NT2/D1 (cell line): Measurements from ENCODE around the gene SCTR.

ENCODE experiments used
- DNase-seq: peaks from one replicate; pipeline ENCODE4 v3.0.0-alpha.2; 2011; ENCODE audit warnings: low read depth, low spot score
- H3K27me3 ChIP-seq: 2 replicates; pipeline ENCODE4 v1.6.0; 2011; ENCODE audit warnings: mild to moderate bottlenecking; ENCODE audit not compliant: insufficient read length, insufficient read depth
- H3K36me3 ChIP-seq: 2 replicates; pipeline ENCODE4 v1.6.1; 2011; ENCODE audit warnings: mild to moderate bottlenecking, low read length, mixed read lengths; ENCODE audit not compliant: insufficient read depth, insufficient read length
- H3K4me1 ChIP-seq: 2 replicates; pipeline ENCODE4 v1.5.1; 2011; ENCODE audit not compliant: insufficient read depth, insufficient read length
- H3K4me3 ChIP-seq: 2 replicates; pipeline ENCODE4 v1.5.1; 2011; ENCODE audit warnings: low read depth; ENCODE audit not compliant: insufficient read length
- H3K9ac ChIP-seq: 2 replicates; pipeline ENCODE4 v1.6.0; 2011; ENCODE audit warnings: low read depth; ENCODE audit not compliant: insufficient read length
- H3K9me3 ChIP-seq: 2 replicates; pipeline ENCODE4 v1.5.1; 2011; ENCODE audit warnings: mild to moderate bottlenecking, low read length; ENCODE audit not compliant: insufficient read depth
- SUZ12 ChIP-seq: IDR thresholded peaks from 2 replicates; pipeline ENCODE4 v1.6.1; 2011; ENCODE audit not compliant: insufficient read length, insufficient read depth; ENCODE audit errors: extremely low read depth
- YY1 ChIP-seq: IDR thresholded peaks from 2 replicates; pipeline ENCODE4 v1.6.1; 2011; ENCODE audit not compliant: insufficient read length, insufficient read depth
- ZNF274 ChIP-seq: IDR thresholded peaks from 2 replicates; pipeline ENCODE4 v1.6.1; 2011; ENCODE audit warnings: mild to moderate bottlenecking, low read depth, low read length

The SCTR gene

GRCh38 chr2:119451336-119452050 lies 72.8 kb downstream of the SCTR start:
- DNase-seq = no peak

GRCh38 chr2:119449521-119449920 lies 74.8 kb downstream of the SCTR start:
- no peaks in the 10 kb centered on the region for H3K36me3 ChIP-seq
- H3K4me3 ChIP-seq = no peak overlapping the region
- no peaks in the 10 kb centered on the region for H3K9me3 ChIP-seq
- TF ChIP-seq ZNF274 = no peak
- no peak for TF ChIP-seq YY1
- TF ChIP-seq SUZ12 = no peak
- H3K27me3 ChIP-seq = peaks cover 20% of the 10 kb centered on the region
- H3K9ac ChIP-seq = no peak overlapping the region
- no peak for DNase-seq
- peaks cover 2% of the 10 kb centered on the region for H3K4me1 ChIP-seq

More at GRCh38 chr2:119451336-119452050, 72.8 kb downstream of the SCTR start:
- Histone ChIP-seq H3K4me1 (peaks cover 2% of the 10 kb centered on the region), H3K9ac (no peak overlapping the region), H3K4me3 (no peak overlapping the region), H3K27me3 (peaks cover 20% of the 10 kb centered on the region), H3K9me3 (no peaks in the 10 kb centered on the region), H3K36me3 (no peaks in the 10 kb centered on the region)
- TF ChIP-seq YY1 = no peak

DNA sequence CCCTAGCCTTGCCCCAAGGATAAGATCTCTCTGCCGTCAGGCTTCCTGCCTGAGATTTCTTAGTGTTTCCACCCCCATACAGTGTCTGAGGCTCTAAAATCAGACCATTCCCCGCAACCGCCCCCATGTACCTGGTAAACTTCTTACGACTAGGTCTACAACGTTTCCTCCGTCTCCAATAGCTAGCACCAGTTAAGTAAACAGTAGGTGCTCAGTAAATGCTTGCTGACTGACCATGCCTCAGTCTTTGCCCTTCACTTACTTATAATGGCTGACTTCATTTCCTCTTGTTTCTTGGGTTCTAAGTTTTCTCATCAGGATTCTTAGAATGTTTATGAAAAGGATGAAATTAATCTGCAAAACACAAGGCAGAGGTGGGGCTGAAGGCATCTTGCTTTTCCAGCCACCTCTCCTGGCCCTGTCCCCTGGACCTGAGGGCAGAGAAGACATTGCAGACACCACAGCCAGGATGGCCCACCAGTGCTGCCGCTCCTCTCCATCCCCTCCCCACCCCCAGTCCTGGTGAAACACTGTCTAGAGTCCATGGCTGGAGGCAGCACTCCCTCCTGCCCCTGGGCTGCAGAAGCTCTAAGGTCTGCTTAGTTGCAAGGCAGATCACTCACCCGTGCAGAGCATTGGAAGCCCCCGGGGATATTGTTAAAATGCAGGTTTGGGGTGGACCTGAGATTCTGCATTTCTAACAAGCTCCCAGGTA lies 75.7 kb downstream of the SCTR start:
- H3K4me1 ChIP-seq = peaks cover 2% of the 10 kb centered on the region
- no peak for DNase-seq
- no peaks in the 10 kb centered on the region for H3K9me3 ChIP-seq
- no peak overlapping the region for H3K4me3 ChIP-seq
- no peak overlapping the region for H3K9ac ChIP-seq
- peaks cover 20% of the 10 kb centered on the region for H3K27me3 ChIP-seq
- TF ChIP-seq ZNF274 = no peak
- TF ChIP-seq SUZ12 = no peak
- TF ChIP-seq YY1 = no peak
- no peaks in the 10 kb centered on the region for H3K36me3 ChIP-seq

- Histone ChIP-seq H3K36me3 (no peaks in the 10 kb centered on the region), H3K9me3 (no peaks in the 10 kb centered on the region), H3K4me1 (no peaks in the 10 kb centered on the region), H3K27me3 (no peaks in the 10 kb centered on the region), H3K9ac (no peak overlapping the region), H3K4me3 (no peak overlapping the region)
- DNase-seq = no peak
- TF ChIP-seq ZNF274 (no peak), SUZ12 (no peak)
These were observed 78.2 kb downstream of the SCTR start for GRCh38 chr2:119446037-119446436.

GRCh38 chr2:119442850-119443249 lies 81.4 kb downstream of the SCTR start:
- no peaks in the 10 kb centered on the region for H3K36me3 ChIP-seq
- no peak for DNase-seq
- H3K9ac ChIP-seq = no peak overlapping the region
- H3K4me1 ChIP-seq = peaks cover 3% of the 10 kb centered on the region
- TF ChIP-seq YY1 (no peak), ZNF274 (no peak)
- H3K9me3 ChIP-seq = no peaks in the 10 kb centered on the region
- no peak overlapping the region for H3K4me3 ChIP-seq
- H3K27me3 ChIP-seq = no peaks in the 10 kb centered on the region

- no peak overlapping the region for H3K4me3 ChIP-seq
- no peaks in the 10 kb centered on the region for H3K27me3 ChIP-seq
- no peak for TF ChIP-seq YY1
- DNase-seq = no peak
- H3K9me3 ChIP-seq = no peaks in the 10 kb centered on the region
- H3K4me1 ChIP-seq = peaks cover 3% of the 10 kb centered on the region
- H3K9ac ChIP-seq = no peak overlapping the region
- peaks cover under 1% of the 10 kb centered on the region for H3K36me3 ChIP-seq
These were observed 82.1 kb downstream of the SCTR start for GRCh38 chr2:119442226-119442619.

- no peak for DNase-seq
- no peak for TF ChIP-seq SUZ12
- TF ChIP-seq YY1 = no peak
- no peak for TF ChIP-seq ZNF274
- Histone ChIP-seq H3K4me1 (peaks cover 3% of the 10 kb centered on the region), H3K9me3 (no peaks in the 10 kb centered on the region), H3K9ac (no peak overlapping the region), H3K36me3 (peaks cover 6% of the 10 kb centered on the region), H3K27me3 (no peaks in the 10 kb centered on the region), H3K4me3 (no peak overlapping the region)
These were observed 82.7 kb downstream of the SCTR start for GRCh38 chr2:119441376-119442225.
